Liver (tissue), 3 donors: ENCODE results near the gene COG4.

Experiments used
- EGR1 ChIP-seq, 2 donors: IDR thresholded peaks; 2 replicates each; pipeline ENCODE4 v1.6.1; 2016 to 2018; ENCODE audit warnings: antibody characterized with exemption in 2 of 2, low read depth in 2 of 2
- HNF4A ChIP-seq, 2 donors: conservative IDR thresholded peaks; 2 replicates each; pipeline ENCODE4 v1.6.1; 2016; ENCODE audit warnings: antibody characterized with exemption in 2 of 2, mild to moderate bottlenecking in 2 of 2
- JUND ChIP-seq, 2 donors: IDR thresholded peaks; 2 replicates each; pipeline ENCODE4 v1.6.1; 2016; ENCODE audit warnings: antibody characterized with exemption in 2 of 2
- RAD21 ChIP-seq, 2 donors: IDR thresholded peaks; 2 replicates each; pipeline ENCODE4 v1.6.1; 2016; ENCODE audit warnings: antibody characterized with exemption in 2 of 2, mild to moderate bottlenecking in 2 of 2
- RXRA ChIP-seq, 2 donors: IDR thresholded peaks; 2 replicates each; pipeline ENCODE4 v1.6.1; 2017 to 2018; ENCODE audit warnings: antibody characterized with exemption in 2 of 2, mild to moderate bottlenecking in 1 of 2
- TAF1 ChIP-seq: conservative IDR thresholded peaks from 2 replicates; pipeline ENCODE4 v1.6.1; 2016; ENCODE audit warnings: antibody characterized with exemption, mild to moderate bottlenecking
- TF ChIP-seq, protein P1 (sequence below): fragments of 150-350 bp; IDR thresholded peaks from 2 replicates; pipeline ENCODE4 v1.5.1; 2017; ENCODE audit warnings: improper control_type of control experiment, low read depth, low read length; ENCODE audit not compliant: missing input control
- TF ChIP-seq, protein P2 (sequence below): IDR thresholded peaks from 2 replicates; pipeline ENCODE4 v1.6.1; 2016; ENCODE audit warnings: antibody characterized with exemption, mild to moderate bottlenecking
- TF ChIP-seq, protein P3 (sequence below): IDR thresholded peaks from 2 replicates; pipeline ENCODE4 v1.6.1; 2016; ENCODE audit warnings: antibody characterized with exemption
- donor health status: healthy.
- donor health status: healthy.

DNA sequence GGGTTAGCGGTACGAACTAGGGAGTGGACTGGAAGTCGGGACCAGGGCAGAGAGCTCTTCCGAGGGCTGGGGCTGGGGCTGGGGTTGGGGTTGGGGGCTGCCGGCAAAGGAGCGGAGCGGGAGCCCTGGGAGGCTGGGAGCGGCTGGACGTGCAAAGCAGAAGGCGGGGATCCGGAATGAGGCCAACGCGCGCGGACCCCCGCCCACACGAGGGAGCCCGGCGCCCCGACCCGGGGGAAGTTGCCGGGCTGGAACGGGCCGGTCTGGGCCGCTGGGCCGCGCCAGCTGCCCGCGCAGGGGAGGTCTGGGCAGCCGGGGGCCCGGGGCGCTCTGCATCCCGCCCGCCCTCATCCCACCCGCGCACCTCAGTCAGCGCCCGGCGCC lies 84.8 kb downstream of the COG4 start:
- TF ChIP-seq, protein P1, sequence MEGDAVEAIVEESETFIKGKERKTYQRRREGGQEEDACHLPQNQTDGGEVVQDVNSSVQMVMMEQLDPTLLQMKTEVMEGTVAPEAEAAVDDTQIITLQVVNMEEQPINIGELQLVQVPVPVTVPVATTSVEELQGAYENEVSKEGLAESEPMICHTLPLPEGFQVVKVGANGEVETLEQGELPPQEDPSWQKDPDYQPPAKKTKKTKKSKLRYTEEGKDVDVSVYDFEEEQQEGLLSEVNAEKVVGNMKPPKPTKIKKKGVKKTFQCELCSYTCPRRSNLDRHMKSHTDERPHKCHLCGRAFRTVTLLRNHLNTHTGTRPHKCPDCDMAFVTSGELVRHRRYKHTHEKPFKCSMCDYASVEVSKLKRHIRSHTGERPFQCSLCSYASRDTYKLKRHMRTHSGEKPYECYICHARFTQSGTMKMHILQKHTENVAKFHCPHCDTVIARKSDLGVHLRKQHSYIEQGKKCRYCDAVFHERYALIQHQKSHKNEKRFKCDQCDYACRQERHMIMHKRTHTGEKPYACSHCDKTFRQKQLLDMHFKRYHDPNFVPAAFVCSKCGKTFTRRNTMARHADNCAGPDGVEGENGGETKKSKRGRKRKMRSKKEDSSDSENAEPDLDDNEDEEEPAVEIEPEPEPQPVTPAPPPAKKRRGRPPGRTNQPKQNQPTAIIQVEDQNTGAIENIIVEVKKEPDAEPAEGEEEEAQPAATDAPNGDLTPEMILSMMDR = no peak
- TF ChIP-seq, protein P2, sequence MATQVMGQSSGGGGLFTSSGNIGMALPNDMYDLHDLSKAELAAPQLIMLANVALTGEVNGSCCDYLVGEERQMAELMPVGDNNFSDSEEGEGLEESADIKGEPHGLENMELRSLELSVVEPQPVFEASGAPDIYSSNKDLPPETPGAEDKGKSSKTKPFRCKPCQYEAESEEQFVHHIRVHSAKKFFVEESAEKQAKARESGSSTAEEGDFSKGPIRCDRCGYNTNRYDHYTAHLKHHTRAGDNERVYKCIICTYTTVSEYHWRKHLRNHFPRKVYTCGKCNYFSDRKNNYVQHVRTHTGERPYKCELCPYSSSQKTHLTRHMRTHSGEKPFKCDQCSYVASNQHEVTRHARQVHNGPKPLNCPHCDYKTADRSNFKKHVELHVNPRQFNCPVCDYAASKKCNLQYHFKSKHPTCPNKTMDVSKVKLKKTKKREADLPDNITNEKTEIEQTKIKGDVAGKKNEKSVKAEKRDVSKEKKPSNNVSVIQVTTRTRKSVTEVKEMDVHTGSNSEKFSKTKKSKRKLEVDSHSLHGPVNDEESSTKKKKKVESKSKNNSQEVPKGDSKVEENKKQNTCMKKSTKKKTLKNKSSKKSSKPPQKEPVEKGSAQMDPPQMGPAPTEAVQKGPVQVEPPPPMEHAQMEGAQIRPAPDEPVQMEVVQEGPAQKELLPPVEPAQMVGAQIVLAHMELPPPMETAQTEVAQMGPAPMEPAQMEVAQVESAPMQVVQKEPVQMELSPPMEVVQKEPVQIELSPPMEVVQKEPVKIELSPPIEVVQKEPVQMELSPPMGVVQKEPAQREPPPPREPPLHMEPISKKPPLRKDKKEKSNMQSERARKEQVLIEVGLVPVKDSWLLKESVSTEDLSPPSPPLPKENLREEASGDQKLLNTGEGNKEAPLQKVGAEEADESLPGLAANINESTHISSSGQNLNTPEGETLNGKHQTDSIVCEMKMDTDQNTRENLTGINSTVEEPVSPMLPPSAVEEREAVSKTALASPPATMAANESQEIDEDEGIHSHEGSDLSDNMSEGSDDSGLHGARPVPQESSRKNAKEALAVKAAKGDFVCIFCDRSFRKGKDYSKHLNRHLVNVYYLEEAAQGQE = no peak
- TF ChIP-seq, protein P3, sequence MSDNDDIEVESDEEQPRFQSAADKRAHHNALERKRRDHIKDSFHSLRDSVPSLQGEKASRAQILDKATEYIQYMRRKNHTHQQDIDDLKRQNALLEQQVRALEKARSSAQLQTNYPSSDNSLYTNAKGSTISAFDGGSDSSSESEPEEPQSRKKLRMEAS = no peak
- TF ChIP-seq EGR1 (IDR thresholded peaks at IDR 0.05; ENCODE audit: low read depth in 2 of 2) = no peak
- TF ChIP-seq RXRA (IDR thresholded peaks at IDR 0.05) = no peak
- TF ChIP-seq TAF1 = no peak
- TF ChIP-seq RAD21 (IDR thresholded peaks at IDR 0.05) = no peak
- TF ChIP-seq JUND (IDR thresholded peaks at IDR 0.05) = no peak
- no peak for TF ChIP-seq HNF4A (conservative IDR thresholded peaks at IDR 0.05)
